Astrocyte of the cerebellum (primary cell): ENCODE data around the gene RAB8A.
A peak's percentile ranks its signal among the peaks of the same experiment; 100 is the strongest.

Experiments used
- DNase-seq: peaks from one replicate; pipeline ENCODE4 v3.0.0-alpha.2; 2011; ENCODE audit warnings: low read depth
- H3K4me3 ChIP-seq: 2 replicates; pipeline ENCODE4 v1.5.1; 2011; ENCODE audit warnings: mild to moderate bottlenecking, low read depth, low read length, moderate library complexity
- CTCF ChIP-seq: IDR thresholded peaks from 2 replicates; pipeline ENCODE4 v1.5.1; 2012; ENCODE audit warnings: low read length, low read depth, moderate library complexity, mild to moderate bottlenecking; ENCODE audit errors: missing control alignments
- in situ Hi-C: cut with HindIII; loops from 2 replicates; pipeline ENCODE4 v1.10.0; 2017; ENCODE audit warnings: low sequenced_read_pairs

The RAB8A gene

GRCh38 chr19:16160943-16161560 is 49.4 kb downstream of the RAB8A start:
- peak; percentile 52 for DNase-seq
- no peak for TF ChIP-seq CTCF
- no peak overlapping the region for H3K4me3 ChIP-seq
- in situ Hi-C loops: no loop called here

- TF ChIP-seq CTCF: no peak
- in situ Hi-C loops: no loop called here
- H3K4me3 ChIP-seq: no peak overlapping the region
- DNase-seq: no peak
These were observed 50.2 kb downstream of the RAB8A start for GRCh38 chr19:16161840-16162239.

GRCh38 chr19:16164222-16164890 is 52.7 kb downstream of the RAB8A start:
- no peak for TF ChIP-seq CTCF
- no peak overlapping the region for H3K4me3 ChIP-seq
- DNase-seq: no peak
- in situ Hi-C loops: no loop called here

GRCh38 chr19:16166417-16166816 is 54.7 kb downstream of the RAB8A start:
- no peak overlapping the region for H3K4me3 ChIP-seq
- in situ Hi-C loops: no loop called here
- no peak for DNase-seq
- no peak for TF ChIP-seq CTCF

DNA sequence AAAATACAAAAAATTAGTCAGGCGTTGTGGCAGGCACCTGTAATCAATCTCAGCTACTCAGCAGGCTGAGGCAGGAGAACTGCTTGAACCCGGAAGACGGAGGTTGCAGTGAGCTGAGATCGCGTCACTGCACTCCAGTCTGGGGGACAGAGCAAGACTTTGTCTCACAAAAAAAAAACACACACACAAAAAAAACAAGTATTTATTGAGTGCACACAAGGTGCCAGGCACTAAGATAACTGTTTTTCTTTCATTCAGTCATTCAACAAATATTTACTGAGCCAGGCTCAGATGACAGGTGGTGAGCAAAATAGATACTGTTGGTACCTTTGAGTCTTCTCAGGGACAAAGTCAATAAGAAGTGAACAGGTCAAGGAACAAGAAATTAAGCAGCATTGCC is 55.4 kb downstream of the RAB8A start:
- TF ChIP-seq CTCF: no peak
- no peak overlapping the region for H3K4me3 ChIP-seq
- no peak for DNase-seq
- in situ Hi-C loops: no loop called here

DNA sequence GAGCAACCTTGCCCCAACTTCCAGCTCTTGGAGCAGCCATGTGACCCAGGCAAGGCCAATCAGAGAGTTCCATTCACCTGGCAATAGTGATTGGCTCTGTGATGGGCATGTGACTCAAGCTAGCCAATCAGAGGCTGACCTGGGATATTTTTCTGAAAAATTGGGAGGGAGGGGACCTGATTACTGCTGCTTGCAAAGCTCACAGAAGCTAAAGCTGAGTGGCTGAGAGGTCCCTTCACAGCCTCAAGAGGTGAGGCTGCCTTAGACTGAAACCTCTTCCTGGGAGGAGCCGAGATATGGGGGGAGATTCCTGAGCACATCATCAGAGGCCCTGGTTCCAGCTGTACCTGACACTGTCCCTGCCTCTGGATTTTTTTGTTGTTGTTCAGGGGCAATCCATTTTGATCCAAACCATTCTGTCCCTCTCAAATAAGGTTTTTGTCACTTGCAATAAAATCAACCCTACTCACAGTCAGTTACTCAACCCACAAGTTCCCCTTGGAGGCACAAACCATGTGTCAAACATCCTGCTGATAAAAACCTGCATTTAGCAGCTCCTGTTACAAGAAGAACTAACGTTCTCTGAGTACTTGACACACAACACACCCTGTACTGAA is 56.9 kb downstream of the RAB8A start:
- H3K4me3 ChIP-seq: no peak overlapping the region
- in situ Hi-C loops: no loop called here
- no peak for DNase-seq
- TF ChIP-seq CTCF: no peak
